PC-9 (cell line): ENCODE measurements around the gene PLEKHF1.

Source experiments
- CTCF ChIP-seq: fragments of 200-600 bp; sonication (generic); conservative IDR thresholded peaks from 2 replicates; pipeline ENCODE4 v1.6.1; 2017; ENCODE audit warnings: mixed run types, antibody characterized with exemption, mild to moderate bottlenecking, moderate library complexity
- EZH2 ChIP-seq: fragments of 200-600 bp; sonication (generic); IDR thresholded peaks from 2 replicates; pipeline ENCODE4 v1.8.0; 2017; ENCODE audit warnings: antibody characterized with exemption, low read depth

GRCh38 chr19:29635963-29636362 is 29.3 kb upstream of the PLEKHF1 start:
- no peak for TF ChIP-seq CTCF
- TF ChIP-seq EZH2: no peak
